Esophagus (tissue), 2 donors: ENCODE data around the gene MAT2A. TPM values are rescaled to one million over a fixed set of nuclear protein-coding genes. Genes with fewer than 3 reads are reported as not detected.
"Not testable (repeated sequence)": the region's sequence is repeated elsewhere in the genome, so short reads cannot be mapped to it uniquely, and the experiment has no call there.

Experiments used
- H3K27ac ChIP-seq, 2 donors: one replicate each; pipeline ENCODE4 v1.5.1; 2013; ENCODE audit warnings: low read depth in 2 of 2, mild to moderate bottlenecking in 2 of 2, inconsistent platforms in 1 of 2, low read length in 1 of 2, moderate library complexity in 1 of 2
- H3K27me3 ChIP-seq, 2 donors: one replicate each; pipeline ENCODE4 v1.6.1; 2013; ENCODE audit warnings: low read length in 2 of 2, control low read depth in 1 of 2, mild to moderate bottlenecking in 1 of 2; ENCODE audit not compliant: insufficient read depth in 2 of 2, control insufficient read depth in 1 of 2
- H3K36me3 ChIP-seq, 2 donors: one replicate each; pipeline ENCODE4 v1.6.1; 2013; ENCODE audit warnings: low read length in 1 of 2; ENCODE audit not compliant: control insufficient read depth in 2 of 2, insufficient read depth in 2 of 2
- H3K4me1 ChIP-seq, 2 donors: one replicate each; pipeline ENCODE4 v1.6.1; 2013; ENCODE audit warnings: low read length in 1 of 2; ENCODE audit not compliant: control insufficient read depth in 2 of 2, insufficient read depth in 2 of 2
- H3K4me3 ChIP-seq, 2 donors: one replicate each; pipeline ENCODE4 v1.5.1; 2013; ENCODE audit warnings: low read length in 2 of 2, mild to moderate bottlenecking in 2 of 2, low read depth in 1 of 2, moderate library complexity in 1 of 2
- H3K9me3 ChIP-seq, 2 donors: one replicate each; pipeline ENCODE4 v1.6.1; 2013; ENCODE audit warnings: mild to moderate bottlenecking in 2 of 2, low read depth in 1 of 2, low read length in 1 of 2, moderate library complexity in 1 of 2; ENCODE audit not compliant: control insufficient read depth in 2 of 2, insufficient read depth in 1 of 2
- WGBS, 2 donors: extraction: QIAGEN DNeasy Blood & Tissue Kit; methylation state at CpG; one replicate each; pipeline ENCODE4 v1.1.7; 2013; 5-methylcytosine and 5-hydroxymethylcytosine counted together
- polyA plus RNA-seq, 2 donors: library from polyadenylated mRNA; stranded (reverse); fragments of 200-250 nt; gene quantifications; one replicate each; pipeline ENCODE4 v1.2.3, GENCODE V29; 2013
- donor health status: healthy with polysubstance abuse.
- donor health status: Bipolar disorder and iron deficiency.

Gene MAT2A
- polyA plus RNA-seq, 2 donors = 53.9 to 113 TPM

DNA sequence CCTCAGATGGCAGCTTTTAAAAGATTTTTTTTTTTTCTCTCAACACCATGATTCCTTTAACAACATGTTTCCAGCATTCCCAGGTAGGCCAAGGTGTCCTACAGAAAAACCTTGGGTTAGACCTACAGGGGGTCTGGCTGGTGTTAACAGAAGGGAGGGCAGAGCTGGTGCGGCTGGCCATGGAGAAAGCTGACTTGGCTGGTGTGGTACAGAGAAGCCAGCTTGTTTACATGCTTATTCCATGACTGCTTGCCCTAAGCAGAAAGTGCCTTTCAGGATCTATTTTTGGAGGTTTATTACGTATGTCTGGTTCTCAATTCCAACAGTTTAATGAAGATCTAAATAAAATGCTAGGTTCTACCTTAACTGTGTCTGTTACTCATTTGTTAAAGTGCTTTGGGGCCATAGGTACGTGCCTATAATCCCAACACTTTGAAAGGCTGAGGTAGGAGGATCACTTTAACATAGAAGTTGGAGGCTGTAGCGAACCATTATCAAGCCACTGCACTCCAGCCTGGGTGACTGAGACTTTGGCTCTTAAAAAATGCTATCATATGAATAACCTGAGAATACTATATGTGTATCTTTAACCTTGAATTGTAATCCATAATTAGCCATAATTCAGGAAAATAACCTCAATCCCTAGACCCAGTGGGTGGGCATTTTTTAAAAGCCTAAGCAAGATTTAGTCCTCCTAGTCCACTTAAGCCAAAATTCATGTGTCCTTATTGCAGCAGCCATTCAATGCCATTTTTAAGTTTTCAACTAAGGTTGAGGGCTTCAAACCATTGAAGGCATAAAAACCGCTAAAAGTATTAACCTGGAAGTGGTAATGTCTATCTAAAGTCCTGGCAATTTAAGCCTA is 6.2 kb downstream of the MAT2A start:
- H3K27ac ChIP-seq = peak overlapping the region; percentile 15 to 28
- WGBS, 2 donors = 69 to 75% methylated on average over 5 of the region's 5 CpGs
- not testable (repeated sequence) for H3K4me3 ChIP-seq, H3K4me1 ChIP-seq, H3K9me3 ChIP-seq, H3K27me3 ChIP-seq
- H3K36me3 ChIP-seq = peaks cover 13 to 15% of the 10 kb centered on the region in 2 donors

DNA sequence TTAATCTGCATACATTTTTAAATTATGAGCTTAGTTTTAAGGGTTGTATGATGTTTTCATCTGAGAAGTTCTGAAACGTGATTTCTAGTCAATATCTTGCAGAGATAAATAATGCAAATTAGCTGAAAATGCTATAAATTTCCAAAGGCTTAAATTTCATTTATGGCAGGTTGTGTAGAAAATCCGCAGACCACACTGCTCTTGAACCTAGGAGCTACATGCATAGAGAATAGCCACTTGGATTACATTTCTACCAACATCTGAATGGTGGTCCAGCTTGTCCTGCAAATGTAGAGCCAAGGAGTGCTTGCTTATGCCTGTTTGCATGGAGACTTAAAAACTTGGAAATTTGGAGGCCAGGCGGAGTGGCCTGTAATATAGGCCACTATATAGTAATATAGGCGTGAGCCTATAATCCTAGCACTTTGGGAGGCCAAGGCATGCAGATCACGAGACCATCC is 6.8 kb downstream of the MAT2A start:
- peaks cover 13 to 15% of the 10 kb centered on the region in 2 donors for H3K36me3 ChIP-seq

DNA sequence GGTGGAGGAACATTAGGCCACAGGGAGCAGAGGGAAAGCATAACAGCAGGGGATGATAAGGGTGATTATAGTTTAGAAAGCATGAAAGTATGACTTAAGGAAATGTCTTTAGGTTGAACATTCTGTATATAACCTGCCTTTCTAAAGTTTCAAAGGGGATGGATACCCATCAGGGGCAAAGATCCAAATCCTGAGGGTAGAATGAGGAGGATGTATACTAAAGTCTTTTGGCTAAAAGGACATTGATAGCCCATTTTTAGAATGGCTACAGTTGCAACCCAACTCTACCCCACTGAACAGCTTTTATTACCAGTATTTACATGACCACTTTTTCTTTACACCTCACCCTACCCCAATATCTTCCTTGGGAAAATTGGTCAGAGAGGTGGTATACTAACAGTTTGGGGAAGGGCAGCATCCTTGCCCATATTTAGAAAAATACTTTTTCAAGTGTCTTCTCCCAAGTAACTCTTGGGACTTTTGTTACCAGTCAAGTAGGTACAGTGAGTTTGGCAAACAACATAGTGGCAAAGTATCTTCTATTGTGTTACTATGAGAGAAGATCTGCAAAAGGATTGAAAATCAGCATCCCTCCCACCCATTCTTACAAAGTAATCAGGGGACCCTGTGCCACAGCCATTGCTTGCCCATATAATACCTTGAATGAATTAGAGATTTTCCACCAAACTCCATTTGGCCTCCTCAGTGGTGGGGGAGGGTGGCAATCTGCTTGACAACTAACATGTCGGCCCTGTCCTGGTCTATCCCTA is 8.3 kb downstream of the MAT2A start:
- peaks cover 0 to 3% of the 10 kb centered on the region in 2 donors for H3K4me1 ChIP-seq

More for the DNA sequence above, 6.8 kb downstream of the MAT2A start:
- H3K27ac ChIP-seq = peak overlapping the region; percentile 11 to 52
- H3K27me3 ChIP-seq = no peaks in the 10 kb centered on the region
- peaks cover 0 to 3% of the 10 kb centered on the region in 2 donors for H3K4me1 ChIP-seq
- WGBS, 2 donors = 62 to 69% methylated on average over 5 of the region's 5 CpGs
- no peak overlapping the region for H3K4me3 ChIP-seq
- no peaks in the 10 kb centered on the region for H3K9me3 ChIP-seq

DNA sequence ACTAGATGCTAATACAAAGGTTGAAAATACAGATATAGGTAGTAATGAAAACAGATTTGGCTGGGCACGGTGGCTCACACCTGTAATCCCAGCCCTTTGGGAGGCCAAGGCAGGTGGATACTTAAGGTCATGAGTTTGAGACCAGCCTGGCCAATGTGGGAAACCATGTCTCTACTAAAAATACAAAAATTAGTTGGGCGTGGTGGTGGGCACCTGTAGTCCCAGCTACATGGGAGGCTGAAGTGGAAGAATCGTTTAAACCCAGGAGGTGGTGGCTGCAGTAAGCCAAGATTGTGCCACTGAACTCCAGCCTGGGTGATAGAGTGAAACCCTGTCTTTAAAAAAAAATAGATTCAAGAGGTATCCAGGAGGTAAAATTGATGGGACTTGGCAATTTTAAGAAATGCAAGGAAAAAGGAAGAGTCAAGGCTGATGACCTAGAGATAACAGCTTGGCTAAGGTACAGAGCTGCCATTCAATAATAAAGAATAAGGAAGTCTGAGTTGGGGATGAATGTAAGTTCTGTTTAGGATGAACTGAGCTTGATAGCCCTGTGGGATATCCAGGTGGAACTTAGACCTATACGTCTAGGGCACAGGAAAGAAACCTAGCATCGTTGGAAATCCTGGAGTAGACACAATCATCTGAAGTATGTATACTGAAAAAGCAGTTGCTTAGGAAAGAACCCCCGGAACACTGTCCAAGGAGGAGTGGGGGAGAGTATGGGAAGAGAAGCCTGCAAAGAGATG is 9.1 kb downstream of the MAT2A start:
- Histone ChIP-seq H3K4me3 (no peak overlapping the region), H3K27ac (no peak overlapping the region), H3K36me3 (peaks cover 17 to 19% of the 10 kb centered on the region in 2 donors), H3K27me3 (no peaks in the 10 kb centered on the region), H3K4me1 (no peaks in the 10 kb centered on the region), H3K9me3 (no peaks in the 10 kb centered on the region)
- 70 to 76% methylated on average over 6 of the region's 6 CpGs for WGBS, 2 donors

More for the DNA sequence above, 8.3 kb downstream of the MAT2A start:
- peaks cover 13 to 15% of the 10 kb centered on the region in 2 donors for H3K36me3 ChIP-seq
- no peak overlapping the region for H3K4me3 ChIP-seq
- no peaks in the 10 kb centered on the region for H3K27me3 ChIP-seq
- 87 to 90% methylated on average over 1 of the region's 1 CpG for WGBS, 2 donors
- peak overlapping the region in 1 of 2 donors; percentile 66 for H3K27ac ChIP-seq
- H3K9me3 ChIP-seq = no peaks in the 10 kb centered on the region

DNA sequence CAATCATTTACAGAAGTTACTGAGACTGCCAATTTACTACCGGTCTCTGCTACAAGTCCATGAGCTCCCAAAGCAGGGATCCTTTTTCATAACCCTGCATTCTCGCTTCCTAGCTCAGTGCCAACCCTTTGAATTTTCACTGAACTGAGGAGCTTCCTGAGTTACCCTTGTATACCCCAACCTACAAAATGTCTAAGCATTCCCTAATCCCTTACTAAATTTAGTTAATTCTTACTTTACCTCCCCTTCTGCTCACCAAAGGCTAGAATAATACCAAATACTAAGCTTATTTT is 9.6 kb downstream of the MAT2A start:
- no peaks in the 10 kb centered on the region for H3K27me3 ChIP-seq
- no peaks in the 10 kb centered on the region for H3K4me1 ChIP-seq
- no peak overlapping the region for H3K27ac ChIP-seq
- 58 to 61% methylated on average over 2 of the region's 2 CpGs for WGBS, 2 donors
- no peaks in the 10 kb centered on the region for H3K9me3 ChIP-seq
- peaks cover 18 to 22% of the 10 kb centered on the region in 2 donors for H3K36me3 ChIP-seq
- no peak overlapping the region for H3K4me3 ChIP-seq

DNA sequence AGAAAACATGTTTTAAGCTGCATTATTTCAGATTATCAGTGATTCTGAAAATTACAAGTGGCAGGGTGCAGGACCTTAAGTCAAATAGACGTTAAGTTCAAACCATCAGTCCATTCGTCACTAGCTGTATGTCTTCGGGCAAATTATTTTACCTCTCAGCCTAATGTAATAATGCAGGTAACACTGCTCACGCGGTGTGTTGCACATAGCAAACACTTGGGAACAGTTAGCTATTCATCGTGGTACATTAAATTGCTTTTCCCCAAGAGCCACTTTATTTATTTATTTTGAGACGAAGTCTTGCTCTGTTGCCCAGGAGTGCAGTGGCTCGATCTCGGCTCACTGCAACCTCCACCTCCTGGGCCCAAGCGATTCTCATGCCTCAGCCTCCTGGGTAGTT is 10.1 kb downstream of the MAT2A start:
- Histone ChIP-seq H3K9me3 (no peaks in the 10 kb centered on the region), H3K27ac (no peak overlapping the region), H3K27me3 (no peaks in the 10 kb centered on the region), H3K4me1 (no peaks in the 10 kb centered on the region), H3K4me3 (no peak overlapping the region), H3K36me3 (peaks cover 19 to 22% of the 10 kb centered on the region in 2 donors)
- 89% methylated on average over 10 of the region's 10 CpGs for WGBS, 2 donors

DNA sequence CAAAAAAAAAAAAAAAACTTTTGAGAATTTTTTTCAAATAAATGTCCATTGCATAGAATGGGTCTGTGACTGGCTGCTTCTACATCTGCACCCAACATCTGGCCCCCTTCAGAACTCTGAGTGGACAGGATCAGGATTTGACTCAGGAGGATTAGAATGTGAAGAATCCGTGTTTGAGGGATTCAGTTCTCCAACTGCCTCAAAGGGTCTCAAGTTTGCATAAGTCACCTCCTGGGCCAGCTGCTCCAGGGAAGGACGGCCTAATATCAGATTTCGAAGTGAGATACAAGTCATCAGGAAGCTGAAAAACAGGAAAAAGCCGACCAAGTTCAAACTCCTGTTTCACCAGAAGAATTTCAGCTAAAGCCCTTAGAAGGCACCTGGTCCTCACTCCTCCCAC is 10.9 kb downstream of the MAT2A start:
- 52 to 60% methylated on average over 4 of the region's 4 CpGs for WGBS, 2 donors
- H3K27me3 ChIP-seq = no peaks in the 10 kb centered on the region
- no peaks in the 10 kb centered on the region for H3K9me3 ChIP-seq
- no peaks in the 10 kb centered on the region for H3K4me1 ChIP-seq
- H3K27ac ChIP-seq = peak overlapping the region in 1 of 2 donors; percentile 26
- peaks cover 18 to 21% of the 10 kb centered on the region in 2 donors for H3K36me3 ChIP-seq
- H3K4me3 ChIP-seq = no peak overlapping the region

DNA sequence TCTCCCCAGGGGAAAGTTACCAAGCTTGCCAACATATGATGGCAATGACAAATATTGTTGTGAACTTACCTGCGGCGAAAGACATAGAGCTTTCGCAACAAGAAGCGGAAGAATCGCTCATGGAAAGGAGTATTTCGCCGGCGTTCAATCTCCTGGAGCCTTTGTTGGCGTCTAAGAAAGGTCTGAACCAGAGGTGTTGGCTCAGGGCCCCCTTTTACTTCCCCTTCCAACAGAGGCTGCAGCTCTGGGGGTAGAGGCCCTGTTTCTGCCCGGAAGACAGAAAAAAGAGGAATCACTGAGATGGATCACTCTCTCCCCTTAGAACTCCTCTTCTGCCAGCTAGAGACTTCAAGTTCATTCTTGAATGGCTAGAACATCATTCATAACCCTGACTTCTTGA is 11.5 kb downstream of the MAT2A start:
- Histone ChIP-seq H3K4me1 (no peaks in the 10 kb centered on the region), H3K4me3 (no peak overlapping the region), H3K27me3 (no peaks in the 10 kb centered on the region), H3K36me3 (peaks cover 21 to 23% of the 10 kb centered on the region in 2 donors), H3K27ac (no peak overlapping the region), H3K9me3 (no peaks in the 10 kb centered on the region)
- WGBS, 2 donors = 85 to 88% methylated on average over 10 of the region's 10 CpGs
